Measurements from ENCODE around the gene KIAA1217. TPM values are rescaled to one million over a fixed set of nuclear protein-coding genes. Genes with fewer than 3 reads are reported as not detected.

Gene KIAA1217
- total RNA-seq, 4 donors from 2014 or later, result 46.9 to 108 (median 61.5) TPM

- no peaks in the 10 kb centered on the region for H3K9me3 ChIP-seq
- TF ChIP-seq, protein P1, sequence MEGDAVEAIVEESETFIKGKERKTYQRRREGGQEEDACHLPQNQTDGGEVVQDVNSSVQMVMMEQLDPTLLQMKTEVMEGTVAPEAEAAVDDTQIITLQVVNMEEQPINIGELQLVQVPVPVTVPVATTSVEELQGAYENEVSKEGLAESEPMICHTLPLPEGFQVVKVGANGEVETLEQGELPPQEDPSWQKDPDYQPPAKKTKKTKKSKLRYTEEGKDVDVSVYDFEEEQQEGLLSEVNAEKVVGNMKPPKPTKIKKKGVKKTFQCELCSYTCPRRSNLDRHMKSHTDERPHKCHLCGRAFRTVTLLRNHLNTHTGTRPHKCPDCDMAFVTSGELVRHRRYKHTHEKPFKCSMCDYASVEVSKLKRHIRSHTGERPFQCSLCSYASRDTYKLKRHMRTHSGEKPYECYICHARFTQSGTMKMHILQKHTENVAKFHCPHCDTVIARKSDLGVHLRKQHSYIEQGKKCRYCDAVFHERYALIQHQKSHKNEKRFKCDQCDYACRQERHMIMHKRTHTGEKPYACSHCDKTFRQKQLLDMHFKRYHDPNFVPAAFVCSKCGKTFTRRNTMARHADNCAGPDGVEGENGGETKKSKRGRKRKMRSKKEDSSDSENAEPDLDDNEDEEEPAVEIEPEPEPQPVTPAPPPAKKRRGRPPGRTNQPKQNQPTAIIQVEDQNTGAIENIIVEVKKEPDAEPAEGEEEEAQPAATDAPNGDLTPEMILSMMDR (IDR thresholded peaks at IDR 0.05), result peak in 5 of 6 experiments; percentile 10 to 75 (median 70)
- no peak for TF ChIP-seq POLR2A (IDR thresholded peaks at IDR 0.05)
- DNase-seq, result peak in 1 of 3 donors; percentile 61
- H3K4me1 ChIP-seq, result no peaks in the 10 kb centered on the region
- H3K36me3 ChIP-seq, result no peaks in the 10 kb centered on the region
- no peak overlapping the region for H3K4me3 ChIP-seq
- no peak overlapping the region for H3K27ac ChIP-seq
- H3K27me3 ChIP-seq, result no peaks in the 10 kb centered on the region
Measured at GRCh38 chr10:24556750-24557742, 348.1 kb downstream of the KIAA1217 start.

DNA sequence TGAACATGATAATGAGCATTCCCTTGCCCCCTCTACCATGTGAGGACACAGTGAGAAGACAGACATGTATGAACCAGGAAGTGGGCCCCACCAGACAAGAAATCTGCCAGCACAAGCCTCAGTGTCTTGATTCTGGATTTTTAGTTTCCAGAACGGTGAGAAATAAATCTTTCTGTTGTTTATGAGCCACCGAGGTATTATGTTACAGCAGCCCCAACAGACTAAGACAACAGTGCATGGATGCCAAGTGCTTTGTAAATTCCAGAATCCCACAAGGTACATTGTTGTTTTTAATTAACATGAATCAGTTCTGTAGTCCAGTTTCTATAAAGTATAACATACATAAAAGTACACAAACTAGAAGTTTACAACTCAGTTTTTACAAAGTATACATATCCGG, 352.5 kb downstream of the KIAA1217 start:
- no peaks in the 10 kb centered on the region for H3K27me3 ChIP-seq
- no peaks in the 10 kb centered on the region for H3K9me3 ChIP-seq
- H3K36me3 ChIP-seq, result no peaks in the 10 kb centered on the region
- H3K4me3 ChIP-seq, result no peak overlapping the region
- H3K4me1 ChIP-seq, result no peaks in the 10 kb centered on the region
- no peak for DNase-seq
- TF ChIP-seq, protein P1 (IDR thresholded peaks at IDR 0.05), result no peak
- TF ChIP-seq POLR2A (IDR thresholded peaks at IDR 0.05), result no peak
- H3K27ac ChIP-seq, result no peak overlapping the region

GRCh38 chr10:24568042-24568441, 359.1 kb downstream of the KIAA1217 start:
- no peak for TF ChIP-seq POLR2A (IDR thresholded peaks at IDR 0.05)
- TF ChIP-seq, protein P1 (IDR thresholded peaks at IDR 0.05), result no peak
- Histone ChIP-seq H3K36me3 (no peaks in the 10 kb centered on the region), H3K4me1 (no peaks in the 10 kb centered on the region), H3K9me3 (no peaks in the 10 kb centered on the region), H3K27me3 (no peaks in the 10 kb centered on the region), H3K27ac (no peak overlapping the region), H3K4me3 (no peak overlapping the region)
- no peak for DNase-seq

GRCh38 chr10:24569330-24569796, 360.4 kb downstream of the KIAA1217 start:
- TF ChIP-seq, protein P1 (IDR thresholded peaks at IDR 0.05), result no peak
- no peak for DNase-seq
- Histone ChIP-seq H3K9me3 (no peaks in the 10 kb centered on the region), H3K27ac (no peak overlapping the region), H3K36me3 (no peaks in the 10 kb centered on the region), H3K4me3 (no peak overlapping the region), H3K27me3 (no peaks in the 10 kb centered on the region), H3K4me1 (no peaks in the 10 kb centered on the region)

GRCh38 chr10:24569828-24570657, 361.1 kb downstream of the KIAA1217 start:
- no peak for DNase-seq

More at GRCh38 chr10:24569828-24570657, 361.1 kb downstream of the KIAA1217 start:
- Histone ChIP-seq H3K27me3 (no peaks in the 10 kb centered on the region), H3K27ac (no peak overlapping the region), H3K4me1 (no peaks in the 10 kb centered on the region), H3K9me3 (no peaks in the 10 kb centered on the region), H3K36me3 (no peaks in the 10 kb centered on the region), H3K4me3 (no peak overlapping the region)
- no peak for TF ChIP-seq POLR2A (IDR thresholded peaks at IDR 0.05)
- TF ChIP-seq, protein P1 (IDR thresholded peaks at IDR 0.05), result no peak
